Calu3 (cell line): ENCODE measurements around the gene B3GALT5. TPM values are rescaled to one million over a fixed set of nuclear protein-coding genes. Genes with fewer than 3 reads are reported as not detected.

Experiments
- BruUV-seq: library from RNA; stranded (reverse); fragments of 400-500 nt; replicated peaks from 2 replicates; lab custom pipeline; 2021; lab: Mats Ljungman, UMichigan
- CTCF ChIA-PET: fragments of 300-600 bp; sonication (Branson Sonifier 250); formaldehyde crosslinking; loops from one replicate; lab custom pipeline; 2022; ENCODE audit warnings: antibody characterized with exemption; lab: Charles Lee
- DNase-seq: peaks from one replicate; pipeline ENCODE4 v3.0.0; 2022
- H3K27ac Mint-ChIP-seq: one replicate; pipeline ENCODE4 v1.8.0; 2022; ENCODE audit warnings: mixed read lengths; ENCODE audit not compliant: unreplicated experiment
- H3K27me3 Mint-ChIP-seq: one replicate; pipeline ENCODE4 v1.8.0; 2022; ENCODE audit warnings: mixed read lengths; ENCODE audit not compliant: unreplicated experiment
- H3K36me3 Mint-ChIP-seq: one replicate; pipeline ENCODE4 v1.8.0; 2022; ENCODE audit warnings: mild to moderate bottlenecking, moderate library complexity, mixed read lengths; ENCODE audit not compliant: insufficient read depth, unreplicated experiment
- H3K4me1 Mint-ChIP-seq: one replicate; pipeline ENCODE4 v1.8.0; 2022; ENCODE audit warnings: mild to moderate bottlenecking, low read depth, mixed read lengths; ENCODE audit not compliant: unreplicated experiment
- H3K4me3 Mint-ChIP-seq: one replicate; pipeline ENCODE4 v1.8.0; 2022; ENCODE audit warnings: mild to moderate bottlenecking, low read depth, moderate library complexity, mixed read lengths; ENCODE audit not compliant: unreplicated experiment
- H3K9me3 Mint-ChIP-seq: one replicate; pipeline ENCODE4 v1.8.0; 2022; ENCODE audit warnings: low read depth, mixed read lengths; ENCODE audit not compliant: unreplicated experiment
- intact Hi-C: fragments of 100-400 bp; cut with micrococcal nuclease; formaldehyde crosslinking; loops from one replicate; pipeline ENCODE4 v1.10.0; 2022; ENCODE audit not compliant: unreplicated experiment
- total RNA-seq: library from RNA; stranded (reverse); gene quantifications from 2 replicates; pipeline ENCODE4 v1.2.3, GENCODE V29; 2022
- TF ChIP-seq, protein P1 (sequence below): fragments of 200-600 bp; IDR thresholded peaks from one replicate; pipeline ENCODE4 v1.8.0; 2022; ENCODE audit warnings: antibody characterized with exemption; ENCODE audit not compliant: unreplicated experiment

Gene B3GALT5
- total RNA-seq, 1 experiment from 2014 or later: 40.8 TPM

DNA sequence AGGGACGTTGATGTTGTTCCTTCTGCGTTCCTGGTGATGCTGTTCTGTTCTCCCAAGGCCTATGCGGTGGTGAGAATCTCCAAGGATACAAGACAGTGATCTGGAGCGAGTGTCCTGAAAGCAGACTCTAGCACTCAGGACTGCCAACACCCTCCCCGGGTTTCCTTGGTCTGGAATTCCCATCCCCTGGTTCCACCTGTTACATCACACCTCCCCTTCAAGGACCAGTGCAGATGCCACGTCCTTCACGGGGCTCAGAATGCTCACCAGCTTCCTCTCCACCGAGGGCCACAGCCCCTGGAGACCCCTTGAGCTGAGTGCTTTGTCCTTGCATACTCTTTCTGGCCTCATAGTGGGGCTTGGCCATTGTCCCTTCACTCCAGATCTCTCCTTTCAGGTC lies 43.5 kb downstream of the B3GALT5 start:
- intact Hi-C loops: no loop called here
- H3K9me3 Mint-ChIP-seq: no peaks in the 10 kb centered on the region
- CTCF ChIA-PET: interaction anchor here (0.6 kb wide), 1 partner anchor 115 kb away, joined by 4 read pairs; no protein-coding TSS in a partner anchor
- peaks cover 36% of the 10 kb centered on the region for H3K36me3 Mint-ChIP-seq
- peaks cover 37% of the 10 kb centered on the region for H3K4me1 Mint-ChIP-seq
- TF ChIP-seq, protein P1, sequence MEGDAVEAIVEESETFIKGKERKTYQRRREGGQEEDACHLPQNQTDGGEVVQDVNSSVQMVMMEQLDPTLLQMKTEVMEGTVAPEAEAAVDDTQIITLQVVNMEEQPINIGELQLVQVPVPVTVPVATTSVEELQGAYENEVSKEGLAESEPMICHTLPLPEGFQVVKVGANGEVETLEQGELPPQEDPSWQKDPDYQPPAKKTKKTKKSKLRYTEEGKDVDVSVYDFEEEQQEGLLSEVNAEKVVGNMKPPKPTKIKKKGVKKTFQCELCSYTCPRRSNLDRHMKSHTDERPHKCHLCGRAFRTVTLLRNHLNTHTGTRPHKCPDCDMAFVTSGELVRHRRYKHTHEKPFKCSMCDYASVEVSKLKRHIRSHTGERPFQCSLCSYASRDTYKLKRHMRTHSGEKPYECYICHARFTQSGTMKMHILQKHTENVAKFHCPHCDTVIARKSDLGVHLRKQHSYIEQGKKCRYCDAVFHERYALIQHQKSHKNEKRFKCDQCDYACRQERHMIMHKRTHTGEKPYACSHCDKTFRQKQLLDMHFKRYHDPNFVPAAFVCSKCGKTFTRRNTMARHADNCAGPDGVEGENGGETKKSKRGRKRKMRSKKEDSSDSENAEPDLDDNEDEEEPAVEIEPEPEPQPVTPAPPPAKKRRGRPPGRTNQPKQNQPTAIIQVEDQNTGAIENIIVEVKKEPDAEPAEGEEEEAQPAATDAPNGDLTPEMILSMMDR: no peak
- no TSS peak for BruUV-seq
- no peak overlapping the region for H3K4me3 Mint-ChIP-seq
- no peak for DNase-seq
- no peaks in the 10 kb centered on the region for H3K27me3 Mint-ChIP-seq
- H3K27ac Mint-ChIP-seq: peak overlapping the region; percentile 72

- Mint-ChIP-seq H3K4me1 (peaks cover 37% of the 10 kb centered on the region), H3K36me3 (peaks cover 39% of the 10 kb centered on the region), H3K27ac (peak overlapping the region; percentile 72), H3K9me3 (no peaks in the 10 kb centered on the region), H3K4me3 (peak overlapping the region; percentile 79), H3K27me3 (no peaks in the 10 kb centered on the region)
- TF ChIP-seq, protein P1: no peak
- BruUV-seq: no TSS peak
- DNase-seq: peak; percentile 51
- CTCF ChIA-PET: no interaction called here
- intact Hi-C loops: no loop called here
Observed at GRCh38 chr21:39657091-39657689, 44.5 kb downstream of the B3GALT5 start.

GRCh38 chr21:39658066-39658465 lies 45.3 kb downstream of the B3GALT5 start:
- BruUV-seq: no TSS peak
- no peaks in the 10 kb centered on the region for H3K9me3 Mint-ChIP-seq
- H3K27ac Mint-ChIP-seq: peak overlapping the region; percentile 72
- TF ChIP-seq, protein P1: no peak
- peaks cover 39% of the 10 kb centered on the region for H3K36me3 Mint-ChIP-seq
- H3K27me3 Mint-ChIP-seq: no peaks in the 10 kb centered on the region
- peaks cover 37% of the 10 kb centered on the region for H3K4me1 Mint-ChIP-seq
- CTCF ChIA-PET: no interaction called here
- H3K4me3 Mint-ChIP-seq: peak overlapping the region; percentile 79
- intact Hi-C loops: no loop called here
- no peak for DNase-seq

- intact Hi-C loops: no loop called here
- no peak for DNase-seq
- Mint-ChIP-seq H3K27me3 (no peaks in the 10 kb centered on the region), H3K9me3 (no peaks in the 10 kb centered on the region), H3K36me3 (peaks cover 50% of the 10 kb centered on the region), H3K4me3 (peak overlapping the region; percentile 79), H3K4me1 (peaks cover 37% of the 10 kb centered on the region), H3K27ac (peak overlapping the region; percentile 72)
- TF ChIP-seq, protein P1: no peak
- CTCF ChIA-PET: interaction anchor here (1.6 kb wide), 1 partner anchor 25 kb away, joined by 6 read pairs; no protein-coding TSS in a partner anchor
- BruUV-seq: no TSS peak
Observed at GRCh38 chr21:39659070-39659815, 46.5 kb downstream of the B3GALT5 start.
